Measurements from ENCODE around the gene ZNF516.
A peak's percentile ranks its signal among the peaks of the same experiment; 100 is the strongest.

ZNF516 gene

DNA sequence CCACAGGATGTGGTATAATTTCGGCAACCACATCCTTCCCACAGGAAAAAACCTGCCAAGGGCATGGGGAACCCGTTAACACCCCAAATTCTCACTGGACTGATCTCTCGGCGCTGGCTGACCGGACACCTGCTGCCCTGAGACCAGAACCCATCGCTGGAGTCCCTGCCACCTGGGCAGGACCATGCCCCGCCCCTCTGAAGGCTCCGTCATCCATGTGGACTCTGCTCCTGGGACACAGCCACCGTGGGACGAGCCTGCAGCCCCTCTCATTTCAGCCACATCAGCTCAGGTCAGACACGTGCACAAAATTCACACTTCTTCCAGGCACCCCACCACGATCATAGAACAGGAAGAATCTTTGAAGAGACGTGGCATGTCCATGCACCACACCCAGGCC, 108.2 kb downstream of the ZNF516 start:
- Histone ChIP-seq H2AFZ (ENCODE audit: low read depth, low read length) (0 out of 2 replicates have a peak overlapping the region, but pooled peaks have one; percentile 8), H3K9ac (ENCODE audit: low read depth, low read length) (peak overlapping the region; percentile 57), H3K27me3 (ENCODE audit: insufficient read depth, low read length, poor library complexity) (no peaks in the 10 kb centered on the region), H3K79me2 (ENCODE audit: insufficient read depth, low read length) (no peaks in the 10 kb centered on the region; the same call in 1 of the 2 replicates), H4K20me1 (ENCODE audit: insufficient read depth, low read length) (no peaks in the 10 kb centered on the region), H3K27ac (ENCODE audit: low read length) (peak overlapping the region; percentile 96), H3K36me3 (ENCODE audit: insufficient read depth, low read length) (no peaks in the 10 kb centered on the region), H3K4me3 (ENCODE audit: low read depth in 1 of 2, low read length in 2 of 2) (peak overlapping the region in 1 of 2 experiments; percentile 28; a peak in 1 of 4 replicates), H3K4me2 (ENCODE audit: insufficient read depth, low read length) (peak overlapping the region; percentile 46), H3K9me3 (ENCODE audit: insufficient read depth, low read length, severe bottlenecking) (no peaks in the 10 kb centered on the region), H3K4me1 (ENCODE audit: insufficient read depth, low read length) (peaks cover 97% of the 10 kb centered on the region)
- ATAC-seq (ENCODE audit: insufficient read depth, low read depth): peak; percentile 33
- no peak for TF ChIP-seq EZH2 (IDR thresholded peaks at IDR 0.05; ENCODE audit: borderline replicate concordance, low read depth, low read length, severe bottlenecking)
- TF ChIP-seq, protein P1, sequence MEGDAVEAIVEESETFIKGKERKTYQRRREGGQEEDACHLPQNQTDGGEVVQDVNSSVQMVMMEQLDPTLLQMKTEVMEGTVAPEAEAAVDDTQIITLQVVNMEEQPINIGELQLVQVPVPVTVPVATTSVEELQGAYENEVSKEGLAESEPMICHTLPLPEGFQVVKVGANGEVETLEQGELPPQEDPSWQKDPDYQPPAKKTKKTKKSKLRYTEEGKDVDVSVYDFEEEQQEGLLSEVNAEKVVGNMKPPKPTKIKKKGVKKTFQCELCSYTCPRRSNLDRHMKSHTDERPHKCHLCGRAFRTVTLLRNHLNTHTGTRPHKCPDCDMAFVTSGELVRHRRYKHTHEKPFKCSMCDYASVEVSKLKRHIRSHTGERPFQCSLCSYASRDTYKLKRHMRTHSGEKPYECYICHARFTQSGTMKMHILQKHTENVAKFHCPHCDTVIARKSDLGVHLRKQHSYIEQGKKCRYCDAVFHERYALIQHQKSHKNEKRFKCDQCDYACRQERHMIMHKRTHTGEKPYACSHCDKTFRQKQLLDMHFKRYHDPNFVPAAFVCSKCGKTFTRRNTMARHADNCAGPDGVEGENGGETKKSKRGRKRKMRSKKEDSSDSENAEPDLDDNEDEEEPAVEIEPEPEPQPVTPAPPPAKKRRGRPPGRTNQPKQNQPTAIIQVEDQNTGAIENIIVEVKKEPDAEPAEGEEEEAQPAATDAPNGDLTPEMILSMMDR (IDR thresholded peaks at IDR 0.05; ENCODE audit: borderline replicate concordance, extremely low read depth, low read length, poor library complexity, severe bottlenecking): no peak
- DNase-seq: peak; percentile 80

DNA sequence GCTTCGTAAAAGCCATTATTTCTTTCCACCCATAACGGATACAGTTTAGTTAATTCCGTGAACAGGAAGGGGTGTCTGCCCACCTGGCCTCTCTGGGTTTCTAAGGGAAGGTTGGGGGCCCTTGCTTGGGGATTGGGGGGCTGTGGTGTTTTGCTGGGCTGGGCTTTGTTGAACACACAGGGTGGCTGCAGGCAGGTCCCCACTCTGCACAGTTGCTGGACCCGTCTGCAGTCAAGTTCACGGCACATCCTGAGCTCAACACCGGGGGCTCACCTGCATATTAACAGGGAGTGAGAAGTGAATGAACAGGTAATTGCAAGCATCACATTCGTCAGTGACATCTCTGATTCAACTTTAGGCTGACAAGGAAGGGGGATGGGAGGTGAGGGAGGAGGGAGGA, 109.0 kb downstream of the ZNF516 start:
- Histone ChIP-seq H3K4me2 (ENCODE audit: insufficient read depth, low read length) (peak overlapping the region; percentile 46), H3K36me3 (ENCODE audit: insufficient read depth, low read length) (no peaks in the 10 kb centered on the region), H3K9me3 (ENCODE audit: insufficient read depth, low read length, severe bottlenecking) (no peaks in the 10 kb centered on the region), H2AFZ (ENCODE audit: low read depth, low read length) (0 out of 2 replicates have a peak overlapping the region, but pooled peaks have one; percentile 21), H3K9ac (ENCODE audit: low read depth, low read length) (peak overlapping the region; percentile 57), H3K4me1 (ENCODE audit: insufficient read depth, low read length) (peaks cover 90% of the 10 kb centered on the region), H3K79me2 (ENCODE audit: insufficient read depth, low read length) (no peaks in the 10 kb centered on the region; the same call in 1 of the 2 replicates), H3K27me3 (ENCODE audit: insufficient read depth, low read length, poor library complexity) (no peaks in the 10 kb centered on the region), H4K20me1 (ENCODE audit: insufficient read depth, low read length) (no peaks in the 10 kb centered on the region), H3K4me3 (ENCODE audit: low read depth in 1 of 2, low read length in 2 of 2) (peak overlapping the region in 1 of 2 experiments; percentile 41; a peak in 2 of 4 replicates), H3K27ac (ENCODE audit: low read length) (peak overlapping the region; percentile 96)
- DNase-seq (peak; percentile 71), ATAC-seq (ENCODE audit: insufficient read depth, low read depth) (peak; percentile 31)
- TF ChIP-seq, protein P1 (IDR thresholded peaks at IDR 0.05; ENCODE audit: borderline replicate concordance, extremely low read depth, low read length, poor library complexity, severe bottlenecking): no peak

DNA sequence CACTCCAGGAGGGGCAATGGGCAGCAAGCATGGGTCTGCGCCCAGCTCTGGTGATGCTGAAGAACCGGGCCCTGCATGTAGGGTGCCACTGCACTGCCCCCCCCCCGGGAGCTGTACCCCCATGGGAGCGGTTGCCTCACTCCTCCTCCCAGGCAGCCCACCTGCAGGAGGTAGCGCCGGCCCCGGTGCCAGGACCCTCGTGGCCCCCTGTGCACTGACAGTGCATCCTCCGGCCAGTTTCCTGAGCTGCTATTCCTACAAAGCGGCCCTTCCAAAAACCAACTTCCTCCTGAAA, 109.4 kb downstream of the ZNF516 start:
- DNase-seq (peak; percentile 63), ATAC-seq (ENCODE audit: insufficient read depth, low read depth) (peak; percentile 34)
- H3K79me2 ChIP-seq (ENCODE audit: insufficient read depth, low read length): no peaks in the 10 kb centered on the region; the same call in 1 of the 2 replicates
- peak overlapping the region; percentile 96 for H3K27ac ChIP-seq (ENCODE audit: low read length)
- H2AFZ ChIP-seq (ENCODE audit: low read depth, low read length): peak overlapping the region; percentile 21; the same call in 1 of the 2 replicates
- H3K4me1 ChIP-seq (ENCODE audit: insufficient read depth, low read length): peaks cover 90% of the 10 kb centered on the region
- H3K9me3 ChIP-seq (ENCODE audit: insufficient read depth, low read length, severe bottlenecking): no peaks in the 10 kb centered on the region
- peak overlapping the region; percentile 57 for H3K9ac ChIP-seq (ENCODE audit: low read depth, low read length)
- no peaks in the 10 kb centered on the region for H3K36me3 ChIP-seq (ENCODE audit: insufficient read depth, low read length)
- no peaks in the 10 kb centered on the region for H3K27me3 ChIP-seq (ENCODE audit: insufficient read depth, low read length, poor library complexity)
- TF ChIP-seq, protein P1 (IDR thresholded peaks at IDR 0.05; ENCODE audit: borderline replicate concordance, extremely low read depth, low read length, poor library complexity, severe bottlenecking): no peak
- TF ChIP-seq EZH2 (IDR thresholded peaks at IDR 0.05; ENCODE audit: borderline replicate concordance, low read depth, low read length, severe bottlenecking): no peak
- peak overlapping the region in 1 of 2 experiments; percentile 41; a peak in 1 of 4 replicates for H3K4me3 ChIP-seq (ENCODE audit: low read depth in 1 of 2, low read length in 2 of 2)
- H3K4me2 ChIP-seq (ENCODE audit: insufficient read depth, low read length): peak overlapping the region; percentile 46
- no peaks in the 10 kb centered on the region for H4K20me1 ChIP-seq (ENCODE audit: insufficient read depth, low read length)
